ENCODE measurements around the gene DOCK2. TPM values are rescaled to one million over a fixed set of nuclear protein-coding genes. Genes with fewer than 3 reads are reported as not detected.

DOCK2 gene
- total and polyA plus RNA-seq, 2 donors (not counting 1 experiment from before 2014, with no cell fraction given), result 1.1 to 8.9 TPM

DNA sequence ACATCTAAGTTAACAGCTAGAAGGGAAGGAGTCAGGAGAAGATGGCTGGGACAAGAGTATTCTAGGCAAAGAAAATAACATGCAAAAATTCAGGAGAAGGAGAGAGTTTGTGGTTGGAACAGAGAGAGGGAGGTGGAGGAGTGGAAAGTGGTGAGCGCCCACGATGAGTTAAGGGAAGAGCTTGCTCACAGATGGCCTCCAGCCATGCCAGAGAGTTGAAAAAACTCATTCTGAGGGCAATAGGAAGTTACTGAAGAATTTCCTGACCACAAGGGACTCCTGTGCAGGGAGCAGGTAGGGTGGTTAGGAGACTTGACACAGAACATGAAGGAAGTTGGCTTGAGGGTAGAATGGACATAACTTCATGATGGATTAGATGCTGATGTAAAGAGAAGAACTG, 159.7 kb downstream of the DOCK2 start:
- TF ChIP-seq, protein P1, sequence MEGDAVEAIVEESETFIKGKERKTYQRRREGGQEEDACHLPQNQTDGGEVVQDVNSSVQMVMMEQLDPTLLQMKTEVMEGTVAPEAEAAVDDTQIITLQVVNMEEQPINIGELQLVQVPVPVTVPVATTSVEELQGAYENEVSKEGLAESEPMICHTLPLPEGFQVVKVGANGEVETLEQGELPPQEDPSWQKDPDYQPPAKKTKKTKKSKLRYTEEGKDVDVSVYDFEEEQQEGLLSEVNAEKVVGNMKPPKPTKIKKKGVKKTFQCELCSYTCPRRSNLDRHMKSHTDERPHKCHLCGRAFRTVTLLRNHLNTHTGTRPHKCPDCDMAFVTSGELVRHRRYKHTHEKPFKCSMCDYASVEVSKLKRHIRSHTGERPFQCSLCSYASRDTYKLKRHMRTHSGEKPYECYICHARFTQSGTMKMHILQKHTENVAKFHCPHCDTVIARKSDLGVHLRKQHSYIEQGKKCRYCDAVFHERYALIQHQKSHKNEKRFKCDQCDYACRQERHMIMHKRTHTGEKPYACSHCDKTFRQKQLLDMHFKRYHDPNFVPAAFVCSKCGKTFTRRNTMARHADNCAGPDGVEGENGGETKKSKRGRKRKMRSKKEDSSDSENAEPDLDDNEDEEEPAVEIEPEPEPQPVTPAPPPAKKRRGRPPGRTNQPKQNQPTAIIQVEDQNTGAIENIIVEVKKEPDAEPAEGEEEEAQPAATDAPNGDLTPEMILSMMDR (conservative IDR thresholded peaks at IDR 0.05 in 1 of 2, IDR thresholded peaks at IDR 0.05 in 1 of 2; ENCODE audit: low read depth in 1 of 2, low read length in 2 of 2), result no peak
- no peak for TF ChIP-seq EZH2 (IDR thresholded peaks at IDR 0.05; ENCODE audit: low read length, missing control alignments)
- Histone ChIP-seq H3K4me1 (ENCODE audit: control insufficient read depth, extremely low read depth, insufficient read depth, low read length) (peaks cover 7% of the 10 kb centered on the region), H3K36me3 (ENCODE audit: control insufficient read depth, insufficient read depth, low read length) (no peaks in the 10 kb centered on the region), H3K27me3 (ENCODE audit: control insufficient read depth, insufficient read depth, low read length) (no peaks in the 10 kb centered on the region), H4K20me1 (ENCODE audit: control insufficient read depth, extremely low read depth, insufficient read depth, low read length) (no peaks in the 10 kb centered on the region), H3K9me3 (ENCODE audit: control insufficient read depth, insufficient read depth, low read depth, low read length) (no peaks in the 10 kb centered on the region), H3K9ac (ENCODE audit: insufficient read depth, low read length) (no peak overlapping the region), H2AFZ (ENCODE audit: low read length) (no peak overlapping the region), H3K79me2 (ENCODE audit: control insufficient read depth, insufficient read depth, low read length) (no peaks in the 10 kb centered on the region), H3K4me2 (ENCODE audit: extremely low read depth, insufficient read depth, low read length) (no peak overlapping the region), H3K27ac (ENCODE audit: insufficient read depth, low read length) (no peak overlapping the region), H3K4me3 (replicated peaks in 1 of 4; ENCODE audit: control extremely low read depth in 1 of 4, insufficient read depth in 1 of 4, low read depth in 3 of 4, low read length in 4 of 4) (no peak overlapping the region)
- peak in 1 of 2 donors; percentile 54 for DNase-seq (ENCODE audit: low read depth in 2 of 2)

GRCh38 chr5:169797577-169797976, 160.5 kb downstream of the DOCK2 start:
- H3K4me1 ChIP-seq (ENCODE audit: control insufficient read depth, extremely low read depth, insufficient read depth, low read length), result peaks cover 9% of the 10 kb centered on the region

DNA sequence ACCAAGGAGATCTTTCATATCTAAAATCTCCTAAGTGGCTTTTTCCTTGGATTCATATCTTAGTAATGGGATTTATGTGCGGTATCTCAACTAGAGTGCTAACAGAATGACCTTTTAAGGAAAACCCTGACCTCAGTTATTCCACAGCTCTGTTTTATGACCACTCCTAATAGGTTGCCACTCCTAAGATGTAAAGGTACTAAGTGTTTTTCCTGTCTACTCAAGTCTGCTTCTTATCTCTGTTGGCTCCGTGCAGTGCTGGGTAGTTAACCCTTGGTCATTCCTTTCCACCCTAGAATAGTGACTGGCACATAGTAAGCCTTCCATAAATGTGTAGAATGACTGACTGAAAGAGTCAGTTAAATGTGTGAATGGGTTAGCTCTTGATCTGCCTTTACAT, 161.4 kb downstream of the DOCK2 start:
- no peaks in the 10 kb centered on the region for H3K36me3 ChIP-seq (ENCODE audit: control insufficient read depth, insufficient read depth, low read length)
- no peak overlapping the region for H3K9ac ChIP-seq (ENCODE audit: insufficient read depth, low read length)
- DNase-seq (ENCODE audit: low read depth in 2 of 2), result no peak
- no peak overlapping the region for H3K4me3 ChIP-seq (replicated peaks in 1 of 4; ENCODE audit: control extremely low read depth in 1 of 4, insufficient read depth in 1 of 4, low read depth in 3 of 4, low read length in 4 of 4)
- no peak overlapping the region for H3K4me2 ChIP-seq (ENCODE audit: extremely low read depth, insufficient read depth, low read length)
- no peaks in the 10 kb centered on the region for H4K20me1 ChIP-seq (ENCODE audit: control insufficient read depth, extremely low read depth, insufficient read depth, low read length)
- no peak overlapping the region for H2AFZ ChIP-seq (ENCODE audit: low read length)
- no peaks in the 10 kb centered on the region for H3K27me3 ChIP-seq (ENCODE audit: control insufficient read depth, insufficient read depth, low read length)
- TF ChIP-seq, protein P1 (conservative IDR thresholded peaks at IDR 0.05 in 1 of 2, IDR thresholded peaks at IDR 0.05 in 1 of 2; ENCODE audit: low read depth in 1 of 2, low read length in 2 of 2), result no peak
- no peak for TF ChIP-seq EZH2 (IDR thresholded peaks at IDR 0.05; ENCODE audit: low read length, missing control alignments)
- peaks cover 12% of the 10 kb centered on the region for H3K4me1 ChIP-seq (ENCODE audit: control insufficient read depth, extremely low read depth, insufficient read depth, low read length)
- no peaks in the 10 kb centered on the region for H3K79me2 ChIP-seq (ENCODE audit: control insufficient read depth, insufficient read depth, low read length)
- H3K27ac ChIP-seq (ENCODE audit: insufficient read depth, low read length), result no peak overlapping the region
- no peaks in the 10 kb centered on the region for H3K9me3 ChIP-seq (ENCODE audit: control insufficient read depth, insufficient read depth, low read depth, low read length)

More at GRCh38 chr5:169797577-169797976, 160.5 kb downstream of the DOCK2 start:
- no peak for DNase-seq (ENCODE audit: low read depth in 2 of 2)
- Histone ChIP-seq H4K20me1 (ENCODE audit: control insufficient read depth, extremely low read depth, insufficient read depth, low read length) (no peaks in the 10 kb centered on the region), H3K79me2 (ENCODE audit: control insufficient read depth, insufficient read depth, low read length) (no peaks in the 10 kb centered on the region), H2AFZ (ENCODE audit: low read length) (no peak overlapping the region), H3K36me3 (ENCODE audit: control insufficient read depth, insufficient read depth, low read length) (no peaks in the 10 kb centered on the region), H3K27me3 (ENCODE audit: control insufficient read depth, insufficient read depth, low read length) (no peaks in the 10 kb centered on the region), H3K9ac (ENCODE audit: insufficient read depth, low read length) (no peak overlapping the region), H3K4me2 (ENCODE audit: extremely low read depth, insufficient read depth, low read length) (no peak overlapping the region), H3K27ac (ENCODE audit: insufficient read depth, low read length) (no peak overlapping the region), H3K9me3 (ENCODE audit: control insufficient read depth, insufficient read depth, low read depth, low read length) (no peaks in the 10 kb centered on the region), H3K4me3 (replicated peaks in 1 of 4; ENCODE audit: control extremely low read depth in 1 of 4, insufficient read depth in 1 of 4, low read depth in 3 of 4, low read length in 4 of 4) (no peak overlapping the region)
- no peak for TF ChIP-seq EZH2 (IDR thresholded peaks at IDR 0.05; ENCODE audit: low read length, missing control alignments)
- TF ChIP-seq, protein P1 (conservative IDR thresholded peaks at IDR 0.05 in 1 of 2, IDR thresholded peaks at IDR 0.05 in 1 of 2; ENCODE audit: low read depth in 1 of 2, low read length in 2 of 2), result no peak

Measured in fibroblast of lung (primary cell).